HepG2 (cell line): ENCODE results near the gene ZBTB46. TPM values are rescaled to one million over a fixed set of nuclear protein-coding genes. Genes with fewer than 3 reads are reported as not detected.

Experiments
- ARNT2 ChIP-seq: sonication (generic); formaldehyde crosslinking; IDR thresholded peaks from 2 replicates; pipeline ENCODE4 v1.8.0; 2022; ENCODE audit warnings: mild to moderate bottlenecking, low read depth, missing genetic modification reagents, moderate library complexity
- ASH2L ChIP-seq: fragments of 300-600, 200-600 bp; sonication (generic); IDR thresholded peaks from 2 replicates; pipeline ENCODE4 v1.7.0; 2017; ENCODE audit warnings: low read depth, mild to moderate bottlenecking, moderate library complexity, mixed read lengths, low read length; ENCODE audit not compliant: insufficient read length
- CEBPB ChIP-seq: IDR thresholded peaks from 2 replicates; pipeline ENCODE4 v1.6.1; 2011; ENCODE audit warnings: low read depth, low read length, improper control_type of control experiment, borderline replicate concordance
- DNMT3B ChIP-seq: conservative IDR thresholded peaks from 2 replicates; pipeline ENCODE4 v1.6.1; 2016; ENCODE audit warnings: missing biosample characterization, control low read depth
- FOSL2 ChIP-seq: sonication (generic); formaldehyde crosslinking; IDR thresholded peaks from 2 replicates; pipeline ENCODE4 v1.4.0; 2020; ENCODE audit warnings: missing genetic modification reagents
- GTF3A ChIP-seq: sonication (generic); formaldehyde crosslinking; conservative IDR thresholded peaks from 2 replicates; pipeline ENCODE4 v1.4.0; 2020; ENCODE audit warnings: mild to moderate bottlenecking, missing genetic modification reagents
- LCORL ChIP-seq, 2 experiments: fragments of 450-650 bp in 1 of 2; sonication (generic) in 1 of 2; formaldehyde crosslinking in 1 of 2; IDR thresholded peaks; 2 replicates each; pipeline versions ENCODE4 v1.5.0 to v1.6.1; 2017 to 2020; ENCODE audit warnings: antibody characterized with exemption in 1 of 2, missing genetic modification reagents in 1 of 2
- POGK ChIP-seq: sonication (generic); formaldehyde crosslinking; conservative IDR thresholded peaks from 2 replicates; pipeline ENCODE4 v1.8.0; 2022; ENCODE audit warnings: mild to moderate bottlenecking, moderate library complexity, missing genetic modification reagents
- REST ChIP-seq, 2 experiments: IDR thresholded peaks; 2 replicates each; pipeline ENCODE4 v1.6.1; 2011 to 2012; ENCODE audit warnings: low read length in 2 of 2, borderline replicate concordance in 1 of 2, low read depth in 1 of 2, mild to moderate bottlenecking in 1 of 2, moderate library complexity in 1 of 2
- SOX5 ChIP-seq: IDR thresholded peaks from 2 replicates; pipeline ENCODE4 v1.6.1; 2016; ENCODE audit warnings: borderline replicate concordance
- SYNCRIP ChIP-seq: fragments of 200-400 bp; formaldehyde crosslinking; IDR thresholded peaks from 2 replicates; pipeline ENCODE4 v1.6.1; 2018; ENCODE audit warnings: mild to moderate bottlenecking, low read depth, low read length; ENCODE audit not compliant: insufficient read depth
- ZNF383 ChIP-seq: sonication (generic); formaldehyde crosslinking; IDR thresholded peaks from 2 replicates; pipeline ENCODE4 v1.4.0; 2020; ENCODE audit warnings: missing genetic modification reagents, mild to moderate bottlenecking, borderline replicate concordance
- ZNF44 ChIP-seq: sonication (generic); formaldehyde crosslinking; IDR thresholded peaks from 2 replicates; pipeline ENCODE4 v1.5.1; 2020; ENCODE audit warnings: mild to moderate bottlenecking, missing genetic modification reagents
- ZNF484 ChIP-seq: sonication (generic); formaldehyde crosslinking; IDR thresholded peaks from 2 replicates; pipeline ENCODE4 v1.5.1; 2020; ENCODE audit warnings: mild to moderate bottlenecking, low read depth, missing genetic modification reagents, borderline replicate concordance
- ZNF512B ChIP-seq: sonication (generic); formaldehyde crosslinking; IDR thresholded peaks from 2 replicates; pipeline ENCODE4 v1.5.1; 2020; ENCODE audit warnings: missing genetic modification reagents, mild to moderate bottlenecking, borderline replicate concordance
- polyA plus RNA-seq, 8 experiments: library from polyadenylated mRNA; depleted of rRNA in 3 of 8; stranded (reverse) in 7 of 8; unstranded in 1 of 8; fragments of >200 nt; fragmentation: Illumina TruSeq in 4 of 8; extraction: Trizol in 4 of 8; gene quantifications; 2 replicates each; pipeline versions ENCODE4 v1.2.1 to v1.2.3, GENCODE V29; 2011 to 2016; ENCODE audit warnings: low read depth in 4 of 8, missing spikeins in 1 of 8, mixed read lengths in 1 of 8; ENCODE audit not compliant: insufficient read depth in 1 of 8
- total RNA-seq, 5 experiments: library from RNA; depleted of rRNA; stranded (reverse); fragments of >200 nt; fragmentation: Illumina TruSeq; extraction: Trizol; gene quantifications; 2 replicates each; pipeline ENCODE4 v1.2.3, GENCODE V29; 2016; ENCODE audit warnings: low read depth in 1 of 5
- TF ChIP-seq, protein P1 (sequence below): IDR thresholded peaks from 2 replicates; pipeline ENCODE4 v1.6.1; 2016
- TF ChIP-seq, protein P2 (sequence below): sonication (generic); formaldehyde crosslinking; IDR thresholded peaks from 2 replicates; pipeline ENCODE4 v1.4.0; 2020; ENCODE audit warnings: mild to moderate bottlenecking, missing genetic modification reagents

ZBTB46 gene
- total and polyA plus RNA-seq, 2 of the 13 experiments (the other 11 are each of a cell fraction or from before 2014, with no cell fraction given): 1.6 to 13.5 TPM

DNA sequence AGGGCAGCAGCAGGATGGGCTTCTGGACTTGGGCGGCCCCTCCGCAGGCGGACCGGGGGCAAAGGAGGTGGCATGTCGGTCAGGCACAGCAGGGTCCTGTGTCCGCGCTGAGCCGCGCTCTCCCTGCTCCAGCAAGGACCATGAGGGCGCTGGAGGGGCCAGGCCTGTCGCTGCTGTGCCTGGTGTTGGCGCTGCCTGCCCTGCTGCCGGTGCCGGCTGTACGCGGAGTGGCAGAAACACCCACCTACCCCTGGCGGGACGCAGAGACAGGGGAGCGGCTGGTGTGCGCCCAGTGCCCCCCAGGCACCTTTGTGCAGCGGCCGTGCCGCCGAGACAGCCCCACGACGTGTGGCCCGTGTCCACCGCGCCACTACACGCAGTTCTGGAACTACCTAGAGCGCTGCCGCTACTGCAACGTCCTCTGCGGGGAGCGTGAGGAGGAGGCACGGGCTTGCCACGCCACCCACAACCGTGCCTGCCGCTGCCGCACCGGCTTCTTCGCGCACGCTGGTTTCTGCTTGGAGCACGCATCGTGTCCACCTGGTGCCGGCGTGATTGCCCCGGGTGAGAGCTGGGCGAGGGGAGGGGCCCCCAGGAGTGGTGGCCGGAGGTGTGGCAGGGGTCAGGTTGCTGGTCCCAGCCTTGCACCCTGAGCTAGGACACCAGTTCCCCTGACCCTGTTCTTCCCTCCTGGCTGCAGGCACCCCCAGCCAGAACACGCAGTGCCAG is 134.3 kb downstream of the ZBTB46 start, which contains the start of gene TNFRSF6B (continued):
- TF ChIP-seq ZNF512B (CRISPR knock-in tag) (peak; percentile 50; the same call in 1 of the 2 replicates), POGK (CRISPR knock-in tag) (peak; percentile 38; the same call in 1 of the 2 replicates), ARNT2 (CRISPR knock-in tag) (no peak), FOSL2 (CRISPR knock-in tag) (peak; percentile 24; the same call in 1 of the 2 replicates), DNMT3B (CRISPR knock-in tag) (no peak), ZNF383 (CRISPR knock-in tag) (no peak), SOX5 (CRISPR knock-in tag) (peak; percentile 28; the same call in 1 of the 2 replicates), ASH2L (no peak), REST (IDR thresholded peaks at IDR 0.05; ENCODE audit: borderline replicate concordance in 1 of 2, low read depth in 1 of 2, low read length in 2 of 2) (no peak), ZNF44 (no peak), LCORL (IDR thresholded peaks at IDR 0.05) (no peak), LCORL (CRISPR knock-in tag; IDR thresholded peaks at IDR 0.05) (0 out of 2 replicates have a peak, but pooled peaks have one; percentile 53), ZNF484 (CRISPR knock-in tag) (no peak), SYNCRIP (no peak), CEBPB (no peak), GTF3A (CRISPR knock-in tag) (no peak)
- TF ChIP-seq, protein P1, sequence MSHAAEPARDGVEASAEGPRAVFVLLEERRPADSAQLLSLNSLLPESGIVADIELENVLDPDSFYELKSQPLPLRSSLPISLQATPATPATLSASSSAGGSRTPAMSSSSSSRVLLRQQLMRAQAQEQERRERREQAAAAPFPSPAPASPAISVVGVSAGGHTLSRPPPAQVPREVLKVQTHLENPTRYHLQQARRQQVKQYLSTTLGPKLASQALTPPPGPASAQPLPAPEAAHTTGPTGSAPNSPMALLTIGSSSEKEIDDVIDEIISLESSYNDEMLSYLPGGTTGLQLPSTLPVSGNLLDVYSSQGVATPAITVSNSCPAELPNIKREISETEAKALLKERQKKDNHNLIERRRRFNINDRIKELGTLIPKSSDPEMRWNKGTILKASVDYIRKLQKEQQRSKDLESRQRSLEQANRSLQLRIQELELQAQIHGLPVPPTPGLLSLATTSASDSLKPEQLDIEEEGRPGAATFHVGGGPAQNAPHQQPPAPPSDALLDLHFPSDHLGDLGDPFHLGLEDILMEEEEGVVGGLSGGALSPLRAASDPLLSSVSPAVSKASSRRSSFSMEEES (CRISPR knock-in tag): peak; percentile 35; the same call in 1 of the 2 replicates
- TF ChIP-seq, protein P2, sequence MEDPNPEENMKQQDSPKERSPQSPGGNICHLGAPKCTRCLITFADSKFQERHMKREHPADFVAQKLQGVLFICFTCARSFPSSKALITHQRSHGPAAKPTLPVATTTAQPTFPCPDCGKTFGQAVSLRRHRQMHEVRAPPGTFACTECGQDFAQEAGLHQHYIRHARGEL: 0 out of 2 replicates have a peak, but pooled peaks have one; percentile 74
